HK-2 (cell line): ENCODE data around the gene GOT1.
A peak's percentile ranks its signal among the peaks of the same experiment; 100 is the strongest.

ENCODE experiments used
- DNase-seq: peaks from one replicate; pipeline ENCODE4 v3.0.0-alpha.2; 2018; ENCODE audit not compliant: unreplicated experiment

Gene GOT1

GRCh38 chr10:99430451-99431189 is at the start of gene GOT1:
Gene GOT1, minus strand, starts transcription at chr10:99430624. Its CDS starts 59 bp downstream, at chr10:99430565.
- DNase-seq = peak; percentile 98

DNA sequence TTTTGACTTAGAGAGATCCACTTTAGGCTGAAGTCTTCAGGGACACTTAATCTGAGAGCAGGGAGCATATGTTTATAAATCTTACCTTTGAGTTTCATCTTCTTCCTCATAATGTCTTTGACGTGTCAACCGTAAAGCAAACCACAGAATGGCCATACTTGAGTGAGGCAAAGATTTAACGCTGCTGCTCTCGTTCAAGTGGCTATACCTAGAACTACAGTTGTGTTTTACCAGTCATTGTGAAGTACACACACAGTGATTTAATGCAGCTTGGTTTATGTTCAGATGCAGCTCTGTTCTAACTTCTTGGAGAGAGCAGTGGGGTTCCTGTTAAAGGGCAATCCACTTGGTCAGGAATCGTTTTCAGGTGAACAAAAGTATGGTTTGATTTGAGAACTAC is 39.9 kb upstream of the GOT1 start:
- DNase-seq = no peak

GRCh38 chr10:99467236-99467999 is 37.0 kb upstream of the GOT1 start:
- no peak for DNase-seq

DNA sequence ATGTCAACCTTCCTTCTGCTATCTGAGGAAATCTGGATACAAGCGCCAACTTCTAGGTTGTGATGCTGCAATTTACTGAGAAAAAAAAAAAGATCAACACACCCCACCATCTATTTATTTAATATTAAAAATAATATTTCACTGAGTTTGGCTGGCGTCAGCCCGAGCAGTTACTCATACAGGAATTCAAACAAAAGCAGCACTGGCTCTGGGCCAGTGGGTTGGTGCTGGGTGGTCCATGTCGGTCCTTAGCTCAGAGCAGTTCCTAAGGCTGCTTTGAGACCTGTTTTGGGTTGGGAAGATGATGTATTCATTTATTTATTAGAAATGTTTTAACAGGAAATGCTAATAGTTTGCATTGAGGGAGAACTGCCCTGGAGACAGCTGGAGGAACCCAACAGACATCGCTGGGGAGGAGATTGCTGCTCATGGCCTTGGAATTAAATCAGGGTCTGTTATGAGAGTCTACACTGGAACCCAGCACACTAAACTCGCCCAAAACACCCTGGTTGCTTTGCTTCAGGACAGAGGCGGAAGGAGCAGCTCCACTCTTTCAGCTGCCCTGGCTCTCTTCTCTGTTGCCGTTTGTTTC is 36.3 kb upstream of the GOT1 start:
- DNase-seq = no peak

DNA sequence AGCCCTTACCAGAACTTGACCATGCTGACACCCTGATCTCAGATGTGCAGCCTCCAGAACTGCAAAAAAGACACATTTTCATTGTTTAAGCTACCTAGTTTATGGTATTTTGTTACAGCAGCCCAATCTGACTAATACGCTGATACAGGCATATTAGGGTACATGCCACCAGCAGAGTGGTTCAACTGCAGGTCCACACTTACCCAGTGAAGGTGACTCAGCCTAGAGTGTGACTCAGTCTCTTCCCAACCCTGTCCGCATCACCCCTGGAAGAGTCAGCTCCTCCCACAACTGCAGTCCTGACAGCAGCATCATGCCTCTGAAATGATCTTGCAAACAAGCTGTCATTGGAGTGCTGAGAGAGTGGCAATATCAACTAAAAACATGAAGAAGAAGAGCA is 30.8 kb upstream of the GOT1 start:
- DNase-seq = peak; percentile 29

DNA sequence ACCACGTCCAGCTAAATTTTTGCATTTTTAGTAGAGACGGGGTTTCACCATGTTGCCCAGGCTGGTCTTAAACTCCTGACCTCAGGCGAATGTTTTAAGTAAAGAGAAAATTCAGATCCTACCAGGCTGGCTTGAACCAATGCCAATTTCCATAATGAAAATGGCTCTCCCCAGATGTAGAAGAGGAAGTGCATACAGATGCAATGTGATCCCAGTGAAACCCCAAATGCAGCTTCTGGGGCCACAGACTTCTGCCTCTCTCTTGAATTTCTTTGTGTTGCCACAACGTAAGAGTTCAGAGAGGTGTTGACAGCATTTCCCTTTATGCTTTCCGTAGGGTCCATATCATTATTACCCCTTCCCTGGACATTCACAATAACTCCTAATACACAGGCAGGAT is 29.6 kb upstream of the GOT1 start:
- DNase-seq = no peak

DNA sequence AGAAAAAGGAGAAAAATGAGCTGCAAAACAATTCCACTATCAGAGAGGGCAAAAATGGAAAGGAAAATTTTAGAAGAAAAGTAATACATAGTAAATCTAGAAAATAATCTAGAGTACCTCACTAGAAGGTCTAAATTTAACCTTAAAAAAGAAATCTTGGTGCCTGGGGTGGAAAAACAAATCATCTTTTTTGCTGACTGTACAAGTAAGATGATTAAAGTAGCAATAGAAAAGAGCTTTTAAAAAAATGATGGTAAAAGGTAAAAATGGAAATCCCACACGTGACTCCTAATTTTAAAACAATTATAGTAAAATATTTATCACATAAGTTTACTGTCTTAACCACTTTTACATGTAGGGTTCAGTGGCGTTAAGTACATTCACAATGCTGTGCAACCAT is 28.8 kb upstream of the GOT1 start:
- no peak for DNase-seq

GRCh38 chr10:99457813-99458212 is 27.4 kb upstream of the GOT1 start:
- no peak for DNase-seq

DNA sequence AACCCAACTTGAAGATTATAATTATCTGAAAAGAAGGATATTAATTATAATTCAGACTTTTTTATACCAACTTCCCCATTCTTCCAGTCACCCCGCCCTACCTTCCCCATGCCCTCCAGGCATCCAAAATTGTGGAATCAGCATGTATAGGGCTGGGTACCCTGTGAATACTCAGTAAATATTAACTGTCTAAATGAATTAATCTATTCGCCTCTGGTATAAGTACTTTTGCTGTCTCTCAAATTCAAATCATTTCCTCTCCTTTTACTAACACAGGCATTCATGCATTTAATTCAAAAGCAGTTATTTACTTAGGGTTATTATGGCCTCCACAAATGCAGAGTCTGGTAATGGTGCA is 26.5 kb upstream of the GOT1 start:
- no peak for DNase-seq

DNA sequence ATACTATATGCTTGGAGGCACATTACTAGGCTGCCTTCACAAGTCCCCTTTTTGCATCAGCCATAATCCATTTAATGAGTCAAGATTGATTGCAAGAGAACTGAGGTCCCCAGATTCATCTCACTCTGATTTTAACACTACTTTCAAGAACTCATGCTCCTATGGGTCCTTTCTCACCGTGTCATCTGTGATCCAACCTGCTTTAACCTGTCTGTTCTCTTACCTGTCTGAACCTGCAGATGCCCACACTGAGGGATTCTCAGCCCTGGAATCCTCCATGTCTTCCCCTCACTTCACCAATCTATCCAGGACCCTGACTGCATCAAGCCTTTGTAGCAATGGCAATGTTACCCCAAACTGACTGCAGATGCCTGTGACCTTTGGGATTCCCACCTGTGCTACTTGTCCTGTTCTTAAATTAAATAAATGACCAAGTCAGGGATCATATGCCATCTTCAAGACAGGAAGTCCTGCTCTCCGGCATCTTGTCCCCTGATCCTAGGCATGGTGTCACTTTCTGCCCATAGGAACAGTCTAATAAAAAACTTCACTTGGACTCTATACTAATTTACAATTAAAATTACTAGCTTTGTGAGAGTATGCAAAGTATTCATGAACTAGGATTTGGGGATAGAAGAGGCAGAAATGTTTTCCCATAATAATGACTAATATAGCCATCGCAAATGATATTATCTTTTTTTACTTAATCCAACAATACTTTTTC is 25.9 kb upstream of the GOT1 start:
- no peak for DNase-seq

DNA sequence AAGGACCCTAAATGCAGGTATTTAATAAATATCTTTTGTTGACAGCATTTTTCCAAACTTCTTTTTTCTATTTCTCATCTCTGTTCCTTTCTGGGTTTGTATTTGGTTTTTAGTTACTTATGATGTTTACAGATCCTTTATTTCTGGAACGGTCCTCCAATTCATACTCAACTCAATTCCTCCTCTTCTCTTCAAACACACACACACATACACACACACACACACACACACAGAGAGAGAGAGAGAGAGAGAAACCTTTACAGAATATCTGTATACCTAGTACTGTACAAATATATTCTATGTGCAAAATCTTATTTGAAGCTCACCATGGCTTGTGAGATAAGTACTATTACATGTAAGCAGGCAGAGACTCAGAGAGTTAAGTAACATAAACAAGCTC is 21.6 kb upstream of the GOT1 start:
- no peak for DNase-seq

- no peak for DNase-seq
These were observed 21.0 kb upstream of the GOT1 start for GRCh38 chr10:99451499-99451788.

- no peak for DNase-seq
These were observed 20.4 kb upstream of the GOT1 start for GRCh38 chr10:99450624-99451498.

- DNase-seq = no peak
These were observed 19.7 kb upstream of the GOT1 start for GRCh38 chr10:99450156-99450555.

GRCh38 chr10:99449023-99449422 is 18.6 kb upstream of the GOT1 start:
- no peak for DNase-seq

- DNase-seq = no peak
These were observed 14.1 kb upstream of the GOT1 start for GRCh38 chr10:99444383-99445045.

- no peak for DNase-seq
These were observed 13.1 kb upstream of the GOT1 start for GRCh38 chr10:99443500-99443899.

- no peak for DNase-seq
These were observed 12.0 kb upstream of the GOT1 start for GRCh38 chr10:99442394-99442793.

GRCh38 chr10:99438890-99439289 is 8.5 kb upstream of the GOT1 start:
- no peak for DNase-seq

DNA sequence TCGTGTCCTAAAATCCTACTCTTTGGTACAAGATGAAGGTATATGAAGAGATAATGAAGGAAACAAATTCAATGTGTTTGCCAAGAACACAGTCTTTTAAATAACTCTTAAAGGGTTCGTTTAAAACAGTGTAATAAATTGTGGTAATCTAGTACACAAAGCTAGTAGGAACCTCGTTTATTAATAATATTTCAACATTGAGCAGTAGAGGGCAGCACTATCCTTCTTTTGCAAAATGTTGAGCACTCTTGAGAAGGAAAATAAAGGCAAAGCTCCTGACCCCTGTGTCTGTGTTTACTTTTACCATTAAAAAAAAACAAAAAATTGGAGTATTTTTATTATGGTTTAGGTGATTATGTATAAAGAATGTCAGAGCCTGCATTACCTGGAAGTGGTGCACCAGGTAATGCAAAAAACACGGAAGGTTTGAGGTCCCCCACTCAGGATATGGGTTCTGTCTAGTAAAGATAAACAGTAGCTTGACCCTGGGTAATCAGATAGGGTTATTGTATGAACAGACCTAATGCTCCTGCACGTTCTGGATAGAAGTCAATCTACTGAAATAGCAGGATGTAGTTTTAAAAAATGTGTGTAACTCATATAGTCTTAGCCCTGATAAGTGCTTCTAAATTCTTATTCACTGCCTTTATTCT is 5.7 kb upstream of the GOT1 start:
- no peak for DNase-seq
